Liver (tissue), 9 donors: ENCODE results near the gene KIF1A. TPM values are rescaled to one million over a fixed set of nuclear protein-coding genes. Genes with fewer than 3 reads are reported as not detected.

Source experiments
- DNase-seq: peaks from one replicate; pipeline ENCODE4 v3.0.0-alpha.2; 2017; ENCODE audit warnings: low spot score
- H3K27ac ChIP-seq, 2 donors: one replicate each; pipeline ENCODE4 v1.7.0; 2013; ENCODE audit warnings: inconsistent platforms in 2 of 2, low read length in 2 of 2, control low read depth in 1 of 2, low read depth in 1 of 2, mild to moderate bottlenecking in 1 of 2
- H3K27me3 ChIP-seq, 4 donors: one replicate each; pipeline versions ENCODE4 v1.6.1 to v1.7.0; 2013; ENCODE audit warnings: low read length in 3 of 4, inconsistent platforms in 1 of 4, mild to moderate bottlenecking in 1 of 4, moderate library complexity in 1 of 4; ENCODE audit not compliant: control insufficient read depth in 4 of 4, insufficient read depth in 4 of 4
- H3K36me3 ChIP-seq, 4 donors: one replicate each; pipeline versions ENCODE4 v1.6.1 to v1.7.0; 2013; ENCODE audit warnings: low read length in 3 of 4, mild to moderate bottlenecking in 3 of 4, low read depth in 1 of 4, moderate library complexity in 1 of 4; ENCODE audit not compliant: control insufficient read depth in 4 of 4, insufficient read depth in 3 of 4
- H3K4me1 ChIP-seq, 4 donors: one replicate each; pipeline versions ENCODE4 v1.6.1 to v1.7.0; 2013; ENCODE audit warnings: low read length in 3 of 4, mild to moderate bottlenecking in 3 of 4, moderate library complexity in 1 of 4; ENCODE audit not compliant: control insufficient read depth in 4 of 4, insufficient read depth in 4 of 4
- H3K4me3 ChIP-seq, 3 donors: one replicate each; pipeline versions ENCODE4 v1.6.1 to v1.7.0; 2013; ENCODE audit warnings: low read length in 3 of 3, control low read depth in 1 of 3, low read depth in 1 of 3, mild to moderate bottlenecking in 1 of 3
- H3K9ac ChIP-seq, 2 donors: one replicate each; pipeline ENCODE4 v1.7.0; 2013; ENCODE audit warnings: low read length in 2 of 2, mild to moderate bottlenecking in 2 of 2, moderate library complexity in 2 of 2, control low read depth in 1 of 2, low read depth in 1 of 2
- H3K9me3 ChIP-seq, 4 donors: one replicate each; pipeline versions ENCODE4 v1.6.1 to v1.7.0; 2013; ENCODE audit warnings: low read length in 3 of 4; ENCODE audit not compliant: control insufficient read depth in 4 of 4
- ATF3 ChIP-seq: IDR thresholded peaks from 2 replicates; pipeline ENCODE4 v1.6.1; 2016; ENCODE audit warnings: antibody characterized with exemption
- EGR1 ChIP-seq, 2 donors: IDR thresholded peaks; 2 replicates each; pipeline ENCODE4 v1.6.1; 2016 to 2018; ENCODE audit warnings: antibody characterized with exemption in 2 of 2, low read depth in 2 of 2
- FOXA1 ChIP-seq: IDR thresholded peaks from 2 replicates; pipeline ENCODE4 v1.6.1; 2016; ENCODE audit warnings: antibody characterized with exemption
- FOXA2 ChIP-seq: IDR thresholded peaks from 2 replicates; pipeline ENCODE4 v1.6.1; 2016; ENCODE audit warnings: antibody characterized with exemption
- GABPA ChIP-seq, 2 donors: IDR thresholded peaks in 1 of 2; conservative IDR thresholded peaks in 1 of 2; 2 replicates each; pipeline ENCODE4 v1.6.1; 2016; ENCODE audit warnings: antibody characterized with exemption in 2 of 2, mild to moderate bottlenecking in 1 of 2, moderate library complexity in 1 of 2
- HNF4A ChIP-seq, 2 donors: conservative IDR thresholded peaks; 2 replicates each; pipeline ENCODE4 v1.6.1; 2016; ENCODE audit warnings: antibody characterized with exemption in 2 of 2, mild to moderate bottlenecking in 2 of 2
- HNF4G ChIP-seq: IDR thresholded peaks from 2 replicates; pipeline ENCODE4 v1.6.1; 2016; ENCODE audit warnings: antibody characterized with exemption
- JUND ChIP-seq, 2 donors: IDR thresholded peaks; 2 replicates each; pipeline ENCODE4 v1.6.1; 2016; ENCODE audit warnings: antibody characterized with exemption in 2 of 2
- NR2F2 ChIP-seq: IDR thresholded peaks from 2 replicates; pipeline ENCODE4 v1.6.1; 2016; ENCODE audit warnings: antibody characterized with exemption
- RAD21 ChIP-seq, 2 donors: IDR thresholded peaks; 2 replicates each; pipeline ENCODE4 v1.6.1; 2016; ENCODE audit warnings: antibody characterized with exemption in 2 of 2, mild to moderate bottlenecking in 2 of 2
- RXRA ChIP-seq, 2 donors: IDR thresholded peaks; 2 replicates each; pipeline ENCODE4 v1.6.1; 2017 to 2018; ENCODE audit warnings: antibody characterized with exemption in 2 of 2, mild to moderate bottlenecking in 1 of 2
- SP1 ChIP-seq: IDR thresholded peaks from 2 replicates; pipeline ENCODE4 v1.6.1; 2018; ENCODE audit warnings: antibody characterized with exemption, mild to moderate bottlenecking
- TAF1 ChIP-seq: conservative IDR thresholded peaks from 2 replicates; pipeline ENCODE4 v1.6.1; 2016; ENCODE audit warnings: antibody characterized with exemption, mild to moderate bottlenecking
- YY1 ChIP-seq: IDR thresholded peaks from 2 replicates; pipeline ENCODE4 v1.6.1; 2016; ENCODE audit warnings: antibody characterized with exemption, mild to moderate bottlenecking
- WGBS: extraction: QIAGEN DNeasy Blood & Tissue Kit; methylation state at CpG from one replicate; pipeline ENCODE4 v1.1.7; 2013; 5-methylcytosine and 5-hydroxymethylcytosine counted together
- polyA plus RNA-seq, 2 donors: library from polyadenylated mRNA; stranded (reverse) in 1 of 2; unstranded in 1 of 2; fragments of 200-250 nt in 1 of 2; fragments of >200 nt in 1 of 2; fragmentation: Nextera tagmentation in 1 of 2; extraction: Ambion mirVana in 1 of 2; gene quantifications; one replicate each; pipeline versions ENCODE4 v1.2.1 to v1.2.3, GENCODE V29; 2013 to 2015
- total RNA-seq, 2 donors: library from RNA; depleted of rRNA; stranded (reverse); fragments of >200 nt; gene quantifications; one replicate each; pipeline ENCODE4 v1.2.3, GENCODE V29; 2014
- TF ChIP-seq, protein P1 (sequence below): IDR thresholded peaks from 2 replicates; pipeline ENCODE4 v1.6.1; 2016; ENCODE audit warnings: antibody characterized with exemption
- TF ChIP-seq, protein P2 (sequence below): IDR thresholded peaks from 2 replicates; pipeline ENCODE4 v1.6.1; 2016; ENCODE audit warnings: antibody characterized with exemption
- TF ChIP-seq, protein P3 (sequence below): fragments of 150-350 bp; IDR thresholded peaks from 2 replicates; pipeline ENCODE4 v1.5.1; 2017; ENCODE audit warnings: improper control_type of control experiment, low read depth, low read length; ENCODE audit not compliant: missing input control
- TF ChIP-seq, protein P4 (sequence below): IDR thresholded peaks from 2 replicates; pipeline ENCODE4 v1.6.1; 2016; ENCODE audit warnings: antibody characterized with exemption, mild to moderate bottlenecking
- donor health status: healthy.
- donor health status: healthy.
- donor health status: healthy.
- donor health status: healthy.
- donor health status: healthy.

Gene KIF1A
- total and polyA plus RNA-seq, 4 donors, result 0.03 to 0.21 (median 0.11) TPM

GRCh38 chr2:240730501-240731177 lies 89.4 kb downstream of the KIF1A start:
- Histone ChIP-seq H3K9me3 (no peaks in the 10 kb centered on the region), H3K27ac (no peak overlapping the region), H3K4me1 (no peaks in the 10 kb centered on the region), H3K9ac (no peak overlapping the region), H3K27me3 (no peaks in the 10 kb centered on the region), H3K36me3 (no peaks in the 10 kb centered on the region), H3K4me3 (no peak overlapping the region)
- TF ChIP-seq NR2F2 (no peak), YY1 (no peak), FOXA1 (no peak), SP1 (no peak), GABPA (IDR thresholded peaks at IDR 0.05 in 1 of 2, conservative IDR thresholded peaks at IDR 0.05 in 1 of 2) (no peak), HNF4G (no peak), ATF3 (no peak), EGR1 (IDR thresholded peaks at IDR 0.05; ENCODE audit: low read depth in 2 of 2) (no peak), TAF1 (no peak), RXRA (IDR thresholded peaks at IDR 0.05) (no peak), HNF4A (conservative IDR thresholded peaks at IDR 0.05) (no peak), FOXA2 (no peak)
- TF ChIP-seq, protein P1, sequence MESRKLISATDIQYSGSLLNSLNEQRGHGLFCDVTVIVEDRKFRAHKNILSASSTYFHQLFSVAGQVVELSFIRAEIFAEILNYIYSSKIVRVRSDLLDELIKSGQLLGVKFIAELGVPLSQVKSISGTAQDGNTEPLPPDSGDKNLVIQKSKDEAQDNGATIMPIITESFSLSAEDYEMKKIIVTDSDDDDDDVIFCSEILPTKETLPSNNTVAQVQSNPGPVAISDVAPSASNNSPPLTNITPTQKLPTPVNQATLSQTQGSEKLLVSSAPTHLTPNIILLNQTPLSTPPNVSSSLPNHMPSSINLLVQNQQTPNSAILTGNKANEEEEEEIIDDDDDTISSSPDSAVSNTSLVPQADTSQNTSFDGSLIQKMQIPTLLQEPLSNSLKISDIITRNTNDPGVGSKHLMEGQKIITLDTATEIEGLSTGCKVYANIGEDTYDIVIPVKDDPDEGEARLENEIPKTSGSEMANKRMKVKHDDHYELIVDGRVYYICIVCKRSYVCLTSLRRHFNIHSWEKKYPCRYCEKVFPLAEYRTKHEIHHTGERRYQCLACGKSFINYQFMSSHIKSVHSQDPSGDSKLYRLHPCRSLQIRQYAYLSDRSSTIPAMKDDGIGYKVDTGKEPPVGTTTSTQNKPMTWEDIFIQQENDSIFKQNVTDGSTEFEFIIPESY, result no peak
- TF ChIP-seq, protein P2, sequence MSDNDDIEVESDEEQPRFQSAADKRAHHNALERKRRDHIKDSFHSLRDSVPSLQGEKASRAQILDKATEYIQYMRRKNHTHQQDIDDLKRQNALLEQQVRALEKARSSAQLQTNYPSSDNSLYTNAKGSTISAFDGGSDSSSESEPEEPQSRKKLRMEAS, result no peak
- TF ChIP-seq, protein P3, sequence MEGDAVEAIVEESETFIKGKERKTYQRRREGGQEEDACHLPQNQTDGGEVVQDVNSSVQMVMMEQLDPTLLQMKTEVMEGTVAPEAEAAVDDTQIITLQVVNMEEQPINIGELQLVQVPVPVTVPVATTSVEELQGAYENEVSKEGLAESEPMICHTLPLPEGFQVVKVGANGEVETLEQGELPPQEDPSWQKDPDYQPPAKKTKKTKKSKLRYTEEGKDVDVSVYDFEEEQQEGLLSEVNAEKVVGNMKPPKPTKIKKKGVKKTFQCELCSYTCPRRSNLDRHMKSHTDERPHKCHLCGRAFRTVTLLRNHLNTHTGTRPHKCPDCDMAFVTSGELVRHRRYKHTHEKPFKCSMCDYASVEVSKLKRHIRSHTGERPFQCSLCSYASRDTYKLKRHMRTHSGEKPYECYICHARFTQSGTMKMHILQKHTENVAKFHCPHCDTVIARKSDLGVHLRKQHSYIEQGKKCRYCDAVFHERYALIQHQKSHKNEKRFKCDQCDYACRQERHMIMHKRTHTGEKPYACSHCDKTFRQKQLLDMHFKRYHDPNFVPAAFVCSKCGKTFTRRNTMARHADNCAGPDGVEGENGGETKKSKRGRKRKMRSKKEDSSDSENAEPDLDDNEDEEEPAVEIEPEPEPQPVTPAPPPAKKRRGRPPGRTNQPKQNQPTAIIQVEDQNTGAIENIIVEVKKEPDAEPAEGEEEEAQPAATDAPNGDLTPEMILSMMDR, result no peak
- WGBS, result 88% methylated on average over 10 of the region's 10 CpGs
- DNase-seq, result no peak

GRCh38 chr2:240728827-240729226 lies 91.2 kb downstream of the KIF1A start:
- Histone ChIP-seq H3K4me3 (no peak overlapping the region), H3K9me3 (no peaks in the 10 kb centered on the region), H3K36me3 (no peaks in the 10 kb centered on the region), H3K9ac (no peak overlapping the region), H3K27me3 (no peaks in the 10 kb centered on the region), H3K27ac (no peak overlapping the region), H3K4me1 (no peaks in the 10 kb centered on the region)
- WGBS, result 85% methylated on average over 7 of the region's 7 CpGs
- DNase-seq, result no peak
- TF ChIP-seq NR2F2, result no peak
- TF ChIP-seq SP1, result no peak
- no peak for TF ChIP-seq JUND (IDR thresholded peaks at IDR 0.05)
- no peak for TF ChIP-seq FOXA2
- no peak for TF ChIP-seq YY1
- TF ChIP-seq FOXA1, result no peak
- TF ChIP-seq, protein P2, result no peak
- TF ChIP-seq, protein P4, sequence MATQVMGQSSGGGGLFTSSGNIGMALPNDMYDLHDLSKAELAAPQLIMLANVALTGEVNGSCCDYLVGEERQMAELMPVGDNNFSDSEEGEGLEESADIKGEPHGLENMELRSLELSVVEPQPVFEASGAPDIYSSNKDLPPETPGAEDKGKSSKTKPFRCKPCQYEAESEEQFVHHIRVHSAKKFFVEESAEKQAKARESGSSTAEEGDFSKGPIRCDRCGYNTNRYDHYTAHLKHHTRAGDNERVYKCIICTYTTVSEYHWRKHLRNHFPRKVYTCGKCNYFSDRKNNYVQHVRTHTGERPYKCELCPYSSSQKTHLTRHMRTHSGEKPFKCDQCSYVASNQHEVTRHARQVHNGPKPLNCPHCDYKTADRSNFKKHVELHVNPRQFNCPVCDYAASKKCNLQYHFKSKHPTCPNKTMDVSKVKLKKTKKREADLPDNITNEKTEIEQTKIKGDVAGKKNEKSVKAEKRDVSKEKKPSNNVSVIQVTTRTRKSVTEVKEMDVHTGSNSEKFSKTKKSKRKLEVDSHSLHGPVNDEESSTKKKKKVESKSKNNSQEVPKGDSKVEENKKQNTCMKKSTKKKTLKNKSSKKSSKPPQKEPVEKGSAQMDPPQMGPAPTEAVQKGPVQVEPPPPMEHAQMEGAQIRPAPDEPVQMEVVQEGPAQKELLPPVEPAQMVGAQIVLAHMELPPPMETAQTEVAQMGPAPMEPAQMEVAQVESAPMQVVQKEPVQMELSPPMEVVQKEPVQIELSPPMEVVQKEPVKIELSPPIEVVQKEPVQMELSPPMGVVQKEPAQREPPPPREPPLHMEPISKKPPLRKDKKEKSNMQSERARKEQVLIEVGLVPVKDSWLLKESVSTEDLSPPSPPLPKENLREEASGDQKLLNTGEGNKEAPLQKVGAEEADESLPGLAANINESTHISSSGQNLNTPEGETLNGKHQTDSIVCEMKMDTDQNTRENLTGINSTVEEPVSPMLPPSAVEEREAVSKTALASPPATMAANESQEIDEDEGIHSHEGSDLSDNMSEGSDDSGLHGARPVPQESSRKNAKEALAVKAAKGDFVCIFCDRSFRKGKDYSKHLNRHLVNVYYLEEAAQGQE, result no peak
- no peak for TF ChIP-seq RAD21 (IDR thresholded peaks at IDR 0.05)
- no peak for TF ChIP-seq GABPA (IDR thresholded peaks at IDR 0.05 in 1 of 2, conservative IDR thresholded peaks at IDR 0.05 in 1 of 2)
- TF ChIP-seq TAF1, result no peak
- TF ChIP-seq, protein P3, result no peak
- no peak for TF ChIP-seq RXRA (IDR thresholded peaks at IDR 0.05)
- no peak for TF ChIP-seq EGR1 (IDR thresholded peaks at IDR 0.05; ENCODE audit: low read depth in 2 of 2)
- TF ChIP-seq HNF4A (conservative IDR thresholded peaks at IDR 0.05), result no peak
- no peak for TF ChIP-seq HNF4G
